HuH-7.5 (cell line): Measurements from ENCODE around the gene SLCO4A1.

Source experiments
- DNase-seq: peaks from one replicate; pipeline ENCODE4 v3.0.0; 2011; ENCODE audit warnings: low spot score

The SLCO4A1 gene

GRCh38 chr20:62701161-62702012 lies 59.1 kb downstream of the SLCO4A1 start:
- no peak for DNase-seq

GRCh38 chr20:62702013-62702300 lies 59.7 kb downstream of the SLCO4A1 start:
- DNase-seq = no peak

GRCh38 chr20:62702895-62703852 lies 60.9 kb downstream of the SLCO4A1 start:
- no peak for DNase-seq

GRCh38 chr20:62703853-62704228 lies 61.5 kb downstream of the SLCO4A1 start:
- DNase-seq = no peak

GRCh38 chr20:62704341-62704948 lies 62.1 kb downstream of the SLCO4A1 start:
- peak; percentile 77 for DNase-seq

GRCh38 chr20:62705627-62706026 lies 63.3 kb downstream of the SLCO4A1 start:
- no peak for DNase-seq

GRCh38 chr20:62706344-62706743 lies 64.0 kb downstream of the SLCO4A1 start:
- no peak for DNase-seq

GRCh38 chr20:62706857-62707256 lies 64.6 kb downstream of the SLCO4A1 start:
- DNase-seq = no peak

GRCh38 chr20:62707276-62707920 lies 65.1 kb downstream of the SLCO4A1 start:
- no peak for DNase-seq

- DNase-seq = peak; percentile 86
Observed at GRCh38 chr20:62707921-62708521, 65.7 kb downstream of the SLCO4A1 start.

- DNase-seq = no peak
Observed at GRCh38 chr20:62708591-62709536, 66.6 kb downstream of the SLCO4A1 start, which contains the start of gene NTSR1. Gene NTSR1, plus strand, starts transcription at chr20:62708836. Its CDS starts 372 bp downstream, at chr20:62709208.

GRCh38 chr20:62709537-62709905 lies 67.2 kb downstream of the SLCO4A1 start:
- DNase-seq = no peak

- DNase-seq = no peak
Observed at GRCh38 chr20:62710221-62710885, 68.0 kb downstream of the SLCO4A1 start.

- DNase-seq = no peak
Observed at GRCh38 chr20:62710886-62711702, 68.8 kb downstream of the SLCO4A1 start.

- no peak for DNase-seq
Observed at GRCh38 chr20:62711703-62712101, 69.4 kb downstream of the SLCO4A1 start.

- DNase-seq = no peak
Observed at GRCh38 chr20:62712606-62713005, 70.3 kb downstream of the SLCO4A1 start.

- DNase-seq = no peak
Observed at GRCh38 chr20:62714006-62714405, 71.7 kb downstream of the SLCO4A1 start.

- DNase-seq = no peak
Observed at GRCh38 chr20:62714799-62715198, 72.5 kb downstream of the SLCO4A1 start.

- no peak for DNase-seq
Observed at GRCh38 chr20:62715201-62715600, 72.9 kb downstream of the SLCO4A1 start.
